NCI-H1048 (cell line): Measurements from ENCODE around the gene PLSCR3.
A peak's percentile ranks its signal among the peaks of the same experiment; 100 is the strongest.
"Not testable (repeated sequence)": the region's sequence is repeated elsewhere in the genome, so short reads cannot be mapped to it uniquely, and the experiment has no call there.

Experiments
- DNase-seq: peaks from one replicate; lab custom pipeline; 2025; lab: John Stamatoyannopoulos, UW

PLSCR3 gene

DNA sequence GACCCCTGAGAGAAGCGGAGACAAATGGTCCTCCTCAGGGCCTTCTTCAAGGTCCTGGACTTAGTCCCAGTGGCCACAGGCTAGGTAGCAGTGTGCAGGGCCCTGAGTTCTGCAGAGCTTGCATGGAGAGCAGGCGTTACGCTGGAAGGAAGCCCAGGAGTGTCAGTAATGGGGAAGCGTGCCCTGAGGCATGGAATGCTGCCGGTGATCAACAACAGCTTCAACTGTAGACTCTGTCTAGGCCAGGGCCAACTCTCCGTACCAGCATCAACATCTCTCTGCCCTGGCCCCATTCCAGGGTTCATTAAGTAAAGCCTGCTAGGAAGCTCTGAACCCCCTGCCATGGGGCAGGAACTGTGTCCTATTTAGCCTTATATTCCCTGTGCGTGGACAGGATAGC lies 14.0 kb downstream of the PLSCR3 start:
- DNase-seq: no peak

- DNase-seq: no peak
These were observed 15.2 kb downstream of the PLSCR3 start for GRCh38 chr17:7379134-7379533.

- DNase-seq: no peak
These were observed 20.0 kb downstream of the PLSCR3 start for GRCh38 chr17:7374353-7374752.

GRCh38 chr17:7370853-7371252 lies 23.5 kb downstream of the PLSCR3 start:
- DNase-seq: no peak

DNA sequence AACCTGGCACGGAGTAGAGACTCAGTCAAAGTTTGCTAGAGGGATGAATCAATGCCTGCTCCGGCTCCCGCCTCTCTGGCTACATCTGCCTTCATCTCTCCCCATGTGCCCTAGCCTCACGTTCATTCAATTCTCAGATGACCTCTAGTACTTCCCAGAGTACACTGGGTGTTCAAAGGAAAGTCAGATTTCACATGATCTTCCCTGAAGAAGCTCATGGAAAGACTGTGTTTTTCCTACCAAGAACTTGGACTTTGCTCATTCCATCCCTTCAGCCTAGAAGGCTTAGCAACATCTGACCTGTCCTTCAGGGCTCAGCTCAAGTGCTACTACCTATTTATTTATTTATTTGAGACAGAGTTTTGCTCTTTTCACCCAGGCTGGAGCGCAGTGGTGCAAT lies 24.5 kb downstream of the PLSCR3 start:
- no peak for DNase-seq

- DNase-seq: not testable (repeated sequence)
These were observed 25.7 kb downstream of the PLSCR3 start for GRCh38 chr17:7368599-7368994.

DNA sequence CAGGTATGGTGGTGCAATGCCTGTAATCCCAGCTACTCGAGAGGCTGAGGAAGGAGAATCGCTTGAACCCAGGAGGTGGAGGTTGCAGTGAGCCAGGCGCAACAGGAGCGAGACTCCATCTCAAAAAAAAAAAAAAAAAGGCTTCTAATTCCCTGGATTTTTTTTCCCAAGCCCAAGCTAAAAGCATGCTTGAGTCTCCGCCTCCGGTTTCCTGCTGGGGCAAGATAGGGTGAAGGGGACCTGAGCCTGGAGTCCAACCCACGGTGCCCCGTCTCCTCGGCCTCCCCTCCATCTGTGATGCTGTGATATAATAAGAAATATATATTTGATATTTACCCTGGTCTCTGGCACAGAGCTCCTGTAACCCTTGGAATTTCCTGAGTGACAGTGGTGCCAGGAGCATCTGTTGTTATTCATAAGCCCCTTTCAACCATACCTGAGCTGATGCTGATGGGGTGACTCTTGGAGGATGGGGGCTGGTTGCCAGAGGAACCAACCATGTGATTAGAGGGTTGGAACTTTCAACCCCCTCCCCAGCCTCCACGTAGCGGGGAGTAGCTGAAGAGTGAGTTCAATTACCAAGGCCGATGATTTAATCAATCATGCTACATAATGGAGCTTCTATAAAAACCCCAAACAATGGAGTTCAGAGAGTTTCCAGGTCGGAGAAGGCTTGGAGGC lies 26.3 kb downstream of the PLSCR3 start:
- DNase-seq: no peak

GRCh38 chr17:7367083-7367482 lies 27.2 kb downstream of the PLSCR3 start:
- no peak for DNase-seq

DNA sequence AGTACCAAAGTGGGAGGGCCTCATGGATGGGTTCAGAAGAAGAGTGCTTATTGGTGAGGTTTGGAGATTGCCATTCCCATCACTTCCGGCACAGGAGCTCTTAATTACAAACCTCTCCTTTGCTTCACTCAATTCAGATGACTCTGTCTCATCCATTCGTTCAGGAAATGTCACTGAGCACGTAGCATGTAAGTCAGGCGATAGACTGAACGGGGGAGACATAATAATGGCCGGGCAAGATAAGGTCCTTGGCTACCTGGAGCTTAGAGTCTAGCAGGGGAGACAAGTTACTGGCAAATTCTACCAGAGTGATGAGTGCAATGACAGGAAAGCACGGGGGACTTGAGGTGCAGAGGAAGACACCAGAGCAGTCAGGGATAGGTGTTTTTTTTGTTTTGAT lies 28.4 kb downstream of the PLSCR3 start:
- DNase-seq: not testable (repeated sequence)

DNA sequence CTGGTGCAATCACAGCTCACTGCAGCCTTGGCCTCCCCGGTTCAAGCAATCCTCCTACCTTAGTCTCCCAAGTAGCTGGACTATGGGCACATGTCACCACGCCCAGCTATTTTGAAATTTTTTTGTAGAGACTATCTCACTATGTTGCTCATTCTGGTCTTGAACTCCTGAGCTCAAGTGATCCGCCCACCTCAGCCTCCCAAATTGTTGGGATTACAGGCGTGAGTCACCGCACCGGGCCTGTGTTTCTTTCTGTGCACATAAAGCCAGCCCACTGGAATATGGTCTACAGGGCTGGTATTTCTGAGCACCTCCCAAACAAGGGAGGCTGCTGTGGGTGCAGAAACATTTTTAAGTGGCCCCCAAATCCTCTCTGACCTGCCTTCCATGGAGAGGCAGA lies 31.0 kb downstream of the PLSCR3 start:
- no peak for DNase-seq

DNA sequence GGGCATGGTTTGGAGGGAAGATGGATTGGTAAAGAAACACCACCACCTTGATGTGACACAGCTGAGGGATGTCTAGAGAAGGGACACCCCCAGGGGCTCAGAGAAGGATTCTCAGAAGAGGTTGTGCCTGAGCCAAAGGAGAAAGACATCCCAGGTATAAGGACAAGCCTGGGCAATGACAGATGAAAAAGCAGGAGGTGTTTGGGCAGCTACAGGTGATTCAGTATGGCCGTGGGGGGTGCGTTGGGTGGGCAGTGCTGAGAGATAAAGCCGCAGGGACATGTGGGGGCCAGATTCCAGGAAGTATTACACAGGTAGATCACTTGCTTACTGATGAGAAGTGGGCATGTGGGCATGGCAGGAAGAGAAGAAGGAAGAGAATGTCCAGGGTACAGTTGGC lies 32.4 kb downstream of the PLSCR3 start:
- no peak for DNase-seq

DNA sequence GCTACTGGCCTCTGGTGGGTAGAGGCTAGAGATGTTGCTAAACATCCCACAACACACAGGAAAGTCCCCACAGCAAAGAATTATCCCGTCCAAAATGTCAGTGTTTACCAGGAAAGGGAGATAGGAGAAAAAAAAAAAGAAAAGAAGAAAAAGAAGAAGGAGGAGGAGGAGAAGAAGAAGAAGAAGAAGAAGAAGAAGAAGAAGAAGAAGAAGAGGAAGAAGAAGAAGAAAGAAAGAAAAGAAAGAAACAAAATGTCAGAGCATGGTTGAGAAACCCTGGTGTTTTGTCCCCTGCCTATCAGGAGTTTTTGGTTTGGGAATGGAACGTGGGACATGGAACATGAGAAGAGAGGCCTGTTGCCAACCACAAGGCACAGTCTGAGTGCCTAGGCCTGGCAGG lies 36.9 kb downstream of the PLSCR3 start:
- no peak for DNase-seq

DNA sequence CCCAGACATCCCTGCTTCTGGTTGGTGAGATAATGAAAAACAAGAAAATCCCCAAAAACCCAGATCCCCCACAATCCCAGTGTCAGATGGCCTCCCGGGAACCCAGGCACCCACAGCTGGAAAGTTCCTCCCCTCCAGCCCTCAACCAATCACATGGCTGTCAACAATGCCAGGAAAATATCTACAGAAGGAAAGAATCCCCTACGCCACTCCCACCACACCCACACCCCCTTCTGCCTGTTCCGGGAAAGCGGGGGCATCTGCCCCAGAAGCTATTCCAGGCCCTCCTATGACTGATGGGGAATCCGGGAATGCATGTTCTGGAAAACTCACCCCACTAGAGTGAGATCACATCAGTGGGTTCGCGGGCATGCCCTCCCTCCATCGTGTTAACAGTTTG lies 37.6 kb downstream of the PLSCR3 start:
- no peak for DNase-seq

- DNase-seq: peak; percentile 54
These were observed 38.2 kb downstream of the PLSCR3 start for GRCh38 chr17:7356072-7356549.

DNA sequence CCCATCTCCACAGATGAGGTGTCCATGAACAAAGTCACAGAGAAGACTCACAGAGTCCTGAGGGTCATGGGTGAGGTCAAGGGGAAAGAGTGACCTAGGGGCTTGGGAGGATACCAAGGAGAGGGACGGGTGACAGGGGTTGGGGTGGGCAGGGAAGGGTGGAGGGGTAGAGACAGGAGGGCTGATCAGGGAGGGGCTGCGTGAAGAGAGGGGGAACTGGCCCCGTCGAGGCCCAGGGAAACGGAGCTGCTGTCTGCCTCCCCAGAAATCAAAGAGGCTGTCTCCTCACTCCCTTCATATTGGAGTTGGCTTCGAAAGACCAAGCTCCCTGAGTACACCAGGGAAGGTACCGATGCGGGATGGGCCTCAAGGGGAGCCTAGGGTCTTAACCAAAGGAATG lies 38.8 kb downstream of the PLSCR3 start:
- DNase-seq: no peak

GRCh38 chr17:7355053-7355452 lies 39.3 kb downstream of the PLSCR3 start, which contains the start of gene TMEM95:
Gene TMEM95, plus strand, starts transcription at chr17:7355156. Its CDS starts 49 bp downstream, at chr17:7355205.
- no peak for DNase-seq

DNA sequence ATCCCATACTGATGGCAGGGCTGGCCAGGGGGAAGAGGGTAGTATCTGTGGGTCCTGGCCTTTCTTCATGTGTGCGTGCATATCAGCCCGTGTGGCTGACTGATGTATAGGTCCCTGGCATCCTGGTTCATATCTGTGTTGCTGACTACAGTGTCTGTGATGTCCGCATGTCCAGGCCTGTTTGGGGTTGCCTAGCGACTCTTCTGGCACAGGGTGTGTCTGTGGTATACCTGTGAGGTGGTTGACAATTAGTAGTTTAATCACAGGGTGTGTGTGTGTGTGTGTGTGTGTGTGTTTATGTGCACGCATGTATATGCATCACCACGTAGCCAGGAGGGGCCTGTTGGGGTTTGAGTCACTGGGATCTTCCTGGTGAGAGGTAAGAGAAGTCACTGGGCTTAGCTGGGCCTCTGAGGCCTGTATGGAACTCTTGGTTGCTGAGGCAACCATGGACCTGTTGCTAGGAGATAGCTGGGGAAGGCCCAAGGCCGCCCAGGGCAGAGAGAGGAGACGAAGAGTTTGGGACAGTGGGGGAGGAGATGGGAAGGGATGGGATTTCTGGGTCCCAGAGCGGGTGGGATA lies 40.0 kb downstream of the PLSCR3 start:
- DNase-seq: no peak

- DNase-seq: no peak
These were observed 41.3 kb downstream of the PLSCR3 start for GRCh38 chr17:7352910-7353635.

DNA sequence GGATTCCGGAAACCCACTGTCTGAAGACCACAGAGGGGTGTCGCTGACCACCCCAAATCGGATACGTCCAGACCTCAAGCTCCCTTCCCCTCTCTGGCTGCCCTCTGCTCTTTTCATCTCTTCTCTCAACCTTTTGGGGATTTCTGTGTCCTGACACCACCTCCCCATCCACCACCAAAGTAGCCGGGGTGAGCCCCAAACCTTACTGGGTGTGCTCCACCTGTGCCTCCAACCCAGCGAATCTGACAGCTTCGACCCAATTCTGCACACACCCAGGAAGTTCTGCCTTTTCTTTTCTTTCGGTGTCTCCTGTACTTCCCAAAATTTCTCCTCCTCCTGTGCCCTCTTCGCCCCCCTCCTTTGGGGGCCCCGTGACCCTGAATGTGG lies 41.8 kb downstream of the PLSCR3 start:
- DNase-seq: no peak

DNA sequence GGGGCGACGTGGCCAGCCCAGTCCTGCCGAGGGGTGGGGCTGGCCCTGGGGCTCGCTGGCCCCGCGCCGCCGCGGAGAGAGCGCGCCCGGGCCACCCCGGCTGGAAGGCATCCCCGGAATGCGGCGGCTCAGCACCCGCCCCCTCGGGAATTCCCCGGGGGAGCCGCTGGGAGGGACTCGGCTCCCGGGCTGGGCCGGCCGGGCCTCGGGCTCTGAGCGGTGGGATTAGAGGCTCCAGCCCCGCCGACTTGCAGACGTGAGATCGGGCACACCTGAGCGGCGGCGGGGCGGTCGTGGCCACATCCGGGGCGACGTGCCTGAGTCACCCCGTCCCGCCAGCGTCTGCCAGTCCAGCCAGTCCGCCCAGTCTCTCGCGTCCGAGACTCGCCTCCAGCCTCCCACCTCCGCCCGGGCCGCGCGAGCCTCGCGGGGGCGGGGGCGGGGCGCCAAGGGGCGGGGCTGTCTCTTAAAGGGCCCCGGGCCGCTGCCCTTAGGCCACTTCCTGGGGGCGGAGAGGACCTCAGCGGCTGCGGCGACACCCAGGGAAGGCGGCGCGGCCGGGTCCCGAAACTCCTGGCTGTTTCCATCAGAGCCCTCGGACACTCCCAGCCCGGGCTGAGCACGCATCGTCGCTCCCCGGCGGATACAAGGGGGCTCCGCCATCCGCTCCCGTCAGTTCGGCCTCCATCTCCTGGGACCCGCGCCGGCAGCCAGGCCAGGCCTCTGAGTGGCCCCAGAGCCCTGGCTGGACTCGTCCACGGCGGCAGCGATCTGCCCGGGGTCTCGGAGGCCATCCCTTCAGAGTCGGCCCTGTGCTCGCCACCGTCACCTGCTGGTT lies 42.4 kb downstream of the PLSCR3 start, which contains the start of gene KCTD11:
Gene KCTD11, plus strand, starts transcription at position 498 of the 838 bp plus-strand sequence.
- DNase-seq: peak; percentile 37

- no peak for DNase-seq
These were observed 45.7 kb downstream of the PLSCR3 start for GRCh38 chr17:7348478-7349242.
